HK-2 (cell line): ENCODE results near the gene IQGAP2.

Source experiments
- DNase-seq: peaks from one replicate; pipeline ENCODE4 v3.0.0-alpha.2; 2018; ENCODE audit not compliant: unreplicated experiment

IQGAP2 gene

DNA sequence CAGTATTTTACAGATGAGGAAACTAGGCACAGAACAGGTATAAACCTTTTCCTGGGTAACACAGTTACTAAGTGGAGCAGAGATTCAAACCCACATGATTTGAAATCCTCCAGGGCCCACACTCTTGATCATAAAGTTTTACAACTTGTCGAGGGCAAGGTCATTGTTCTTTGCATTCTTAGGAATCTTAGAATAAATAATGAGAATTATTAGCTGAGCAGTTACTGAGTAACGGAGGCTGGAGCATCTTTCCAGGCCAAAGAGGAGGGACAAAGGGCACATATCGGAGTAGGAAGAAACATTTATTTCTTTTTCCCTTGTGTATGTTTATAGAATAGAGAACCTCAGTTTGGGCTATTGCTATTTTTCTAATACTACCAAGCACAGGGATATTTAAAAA is 285.8 kb downstream of the IQGAP2 start:
- DNase-seq: no peak

DNA sequence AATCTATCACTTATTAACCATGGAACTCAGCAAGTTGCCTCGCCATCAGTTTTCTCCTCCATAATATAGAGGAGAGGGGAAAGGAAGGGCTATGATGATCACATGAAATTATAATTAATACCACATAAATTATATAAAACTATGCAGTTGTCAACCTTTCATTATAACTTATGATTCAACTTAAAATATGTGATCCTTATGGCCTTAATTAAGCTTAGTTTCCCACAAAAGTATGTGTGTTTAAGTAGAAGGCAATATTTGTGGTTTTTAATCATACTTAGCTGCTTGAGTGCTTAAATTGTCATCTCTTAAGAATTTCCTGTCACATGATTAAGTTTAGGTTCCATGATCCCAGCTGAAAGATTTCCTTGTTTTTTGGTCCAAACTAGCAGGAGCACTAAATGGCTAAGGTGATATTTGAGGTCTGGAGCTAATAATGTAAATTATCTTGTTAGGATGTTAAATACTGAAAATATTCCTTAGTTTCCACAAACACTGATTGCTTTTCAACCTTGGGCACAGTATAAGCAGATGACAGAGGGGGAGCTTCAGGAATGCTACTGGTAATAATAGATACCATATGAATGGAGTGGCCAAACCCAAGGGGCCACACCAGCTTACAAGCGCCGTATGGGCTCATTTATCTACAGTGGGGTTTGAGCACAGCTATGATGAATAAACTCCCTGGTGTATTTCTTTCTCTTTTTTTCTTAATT is 286.4 kb downstream of the IQGAP2 start:
- no peak for DNase-seq

DNA sequence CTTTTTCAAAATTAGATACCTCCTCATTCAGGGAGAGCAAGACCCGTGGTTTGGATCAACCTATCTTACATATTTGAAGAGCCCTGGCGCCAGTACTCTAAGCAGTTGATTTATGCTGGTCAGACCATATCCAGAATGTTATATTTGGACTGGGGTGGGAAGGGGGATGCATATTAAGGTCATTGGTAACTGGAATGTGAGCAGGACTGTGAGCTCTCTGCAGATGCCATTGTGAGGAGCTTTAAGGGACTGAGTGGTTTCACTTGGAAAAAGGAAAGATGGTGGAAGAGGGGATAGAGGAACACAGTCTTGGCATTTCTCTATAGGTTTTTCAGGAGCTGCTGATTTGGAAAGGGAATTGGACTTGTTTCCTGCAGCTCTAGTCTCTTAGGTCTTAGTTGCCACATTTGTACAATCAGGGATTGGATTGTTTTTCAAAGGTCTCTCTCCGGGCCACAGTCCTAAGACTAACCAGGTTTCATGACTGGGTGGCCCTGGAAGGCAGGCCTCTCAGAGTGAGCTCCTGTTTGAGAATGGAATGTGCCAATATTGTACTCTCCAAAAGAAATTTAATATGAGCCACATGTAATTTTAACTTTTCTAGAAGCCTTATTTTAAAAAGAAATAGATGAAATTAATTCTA is 287.1 kb downstream of the IQGAP2 start:
- peak; percentile 13 for DNase-seq

DNA sequence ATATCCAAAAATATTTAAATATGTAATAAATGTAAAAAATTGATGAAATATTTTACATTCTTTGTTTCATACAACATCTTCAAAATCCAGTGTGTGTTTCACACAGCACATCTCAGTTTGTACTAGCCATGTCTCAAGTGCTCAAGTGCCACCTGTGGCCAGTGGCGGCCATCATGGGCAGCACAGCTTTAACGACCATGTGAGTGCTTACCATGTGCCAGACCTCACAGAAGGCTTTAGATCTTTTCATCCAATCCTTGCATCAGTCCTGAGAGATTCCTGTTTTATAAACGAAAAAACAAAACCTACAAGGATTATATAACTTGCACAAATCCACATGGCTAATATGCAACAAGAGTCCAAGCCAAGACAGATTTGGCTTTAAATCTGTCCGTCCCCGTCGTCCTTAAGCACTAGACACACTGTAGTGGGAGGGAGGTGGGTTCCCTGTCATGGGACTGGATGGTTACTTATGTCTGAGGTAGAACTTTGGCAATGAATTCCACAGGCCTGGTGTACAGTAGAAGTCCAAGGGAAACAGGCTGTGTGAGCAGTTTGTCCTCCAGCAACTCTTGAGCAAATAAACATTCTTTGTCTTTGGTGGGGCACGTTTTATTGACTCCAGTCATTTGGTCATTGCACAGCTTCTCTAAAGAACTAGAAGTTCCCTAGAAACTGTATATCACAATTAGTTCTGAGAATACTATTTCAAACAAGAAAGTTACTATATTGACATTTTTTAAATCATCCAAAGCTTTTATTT is 287.8 kb downstream of the IQGAP2 start:
- no peak for DNase-seq

DNA sequence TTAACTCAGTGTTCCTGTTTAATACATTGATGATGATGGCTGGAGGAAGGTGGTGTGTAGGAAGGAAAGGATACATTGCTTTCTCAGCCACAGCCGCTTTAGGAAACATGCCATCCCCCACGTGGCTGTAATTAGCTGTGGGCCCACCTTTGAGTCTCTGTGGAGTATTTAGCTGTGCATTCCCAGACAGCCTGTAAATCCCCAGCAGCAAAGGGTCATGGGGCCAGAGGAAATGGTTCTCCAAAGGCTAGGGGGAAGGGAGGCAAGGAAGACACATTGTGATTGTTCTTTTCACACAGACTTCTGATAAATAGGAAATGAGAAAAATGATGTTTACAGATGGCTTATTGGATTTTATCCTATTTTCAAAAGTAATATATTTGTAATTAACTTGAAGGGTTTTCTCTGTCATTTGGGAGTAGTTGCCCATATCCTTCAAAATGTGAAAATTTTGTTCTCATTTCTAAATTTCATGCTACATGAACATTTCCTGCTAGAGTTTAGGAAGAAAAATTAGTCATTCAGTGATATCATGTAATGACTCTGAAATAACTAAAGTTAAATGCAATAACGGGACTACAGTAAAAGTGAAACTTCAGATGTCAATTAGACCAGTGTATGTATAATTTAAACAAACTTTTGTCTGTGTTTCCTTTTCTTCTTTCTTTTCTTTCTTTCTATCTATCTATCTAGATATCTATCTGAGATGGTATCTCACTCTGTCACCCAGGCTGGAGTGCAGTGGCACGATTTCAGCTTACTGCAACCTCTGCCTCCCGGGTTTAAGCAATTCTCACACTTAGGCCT is 288.6 kb downstream of the IQGAP2 start:
- DNase-seq: peak; percentile 13

DNA sequence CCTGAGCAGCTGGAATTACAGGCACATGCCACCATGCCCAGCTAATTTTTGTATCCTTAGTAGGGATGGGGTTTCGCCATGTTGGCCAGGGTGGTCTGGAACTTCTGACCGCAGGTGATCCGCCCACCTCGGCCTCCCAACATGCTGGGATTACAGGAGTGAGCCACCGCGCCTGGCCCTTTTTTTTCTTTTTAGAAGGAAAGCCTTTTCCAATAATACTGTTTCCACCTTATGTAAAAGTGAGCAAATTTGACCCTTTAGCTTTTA is 289.1 kb downstream of the IQGAP2 start:
- DNase-seq: no peak

DNA sequence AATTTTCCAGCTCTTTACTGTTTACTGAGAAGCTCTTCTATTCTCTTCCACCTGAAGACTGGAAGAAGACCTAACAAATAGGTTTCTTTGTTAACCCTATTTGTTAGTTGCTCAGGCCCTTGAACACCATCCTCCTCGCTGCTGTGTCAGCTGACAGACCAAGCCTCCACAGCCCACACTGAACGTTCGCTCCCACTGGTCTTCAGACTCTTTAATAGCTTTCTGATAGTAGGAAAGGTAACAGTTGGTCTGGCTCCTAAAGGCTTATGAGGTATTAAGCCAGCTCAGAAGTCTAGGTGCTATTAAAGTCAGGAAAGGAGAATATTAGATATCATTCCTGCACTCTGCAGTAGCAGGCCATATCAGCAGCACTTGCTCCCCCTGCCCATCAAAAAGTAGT is 289.6 kb downstream of the IQGAP2 start:
- no peak for DNase-seq

DNA sequence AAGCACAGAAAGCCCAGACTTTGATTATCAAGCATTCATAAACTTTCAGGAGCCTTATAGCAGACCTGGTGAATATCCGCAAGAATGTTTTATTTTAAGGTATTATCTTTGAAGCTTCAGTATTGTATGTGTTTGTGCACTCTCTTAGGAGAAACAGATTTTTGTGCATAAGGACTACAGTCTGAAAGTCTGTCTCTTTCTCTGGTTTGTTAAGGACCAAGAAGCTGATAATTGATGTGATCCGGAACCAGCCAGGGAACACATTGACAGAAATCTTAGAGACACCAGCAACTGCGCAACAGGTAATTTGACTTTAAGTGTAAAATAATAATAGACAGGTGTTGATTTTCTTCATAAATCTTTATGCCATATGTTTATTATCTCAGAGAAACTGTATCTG is 290.1 kb downstream of the IQGAP2 start:
- no peak for DNase-seq

DNA sequence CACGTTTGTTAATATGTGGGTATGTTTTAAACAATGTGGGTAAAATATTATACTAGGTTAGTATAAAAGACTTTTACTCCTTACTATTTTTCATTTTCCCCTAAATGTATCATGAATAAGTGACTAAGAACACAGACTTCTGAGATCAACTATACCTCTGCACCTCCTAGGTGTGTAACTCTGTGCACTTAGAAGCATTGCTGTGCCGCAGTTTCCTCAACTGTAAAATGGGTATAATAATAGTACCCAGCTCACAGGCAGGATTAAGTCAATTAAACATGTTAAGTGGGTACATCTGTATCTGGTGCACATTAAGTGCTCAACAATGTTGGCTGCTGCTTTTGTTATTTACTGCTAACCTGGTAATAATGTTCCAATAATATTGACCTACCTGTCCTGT is 291.2 kb downstream of the IQGAP2 start:
- no peak for DNase-seq

DNA sequence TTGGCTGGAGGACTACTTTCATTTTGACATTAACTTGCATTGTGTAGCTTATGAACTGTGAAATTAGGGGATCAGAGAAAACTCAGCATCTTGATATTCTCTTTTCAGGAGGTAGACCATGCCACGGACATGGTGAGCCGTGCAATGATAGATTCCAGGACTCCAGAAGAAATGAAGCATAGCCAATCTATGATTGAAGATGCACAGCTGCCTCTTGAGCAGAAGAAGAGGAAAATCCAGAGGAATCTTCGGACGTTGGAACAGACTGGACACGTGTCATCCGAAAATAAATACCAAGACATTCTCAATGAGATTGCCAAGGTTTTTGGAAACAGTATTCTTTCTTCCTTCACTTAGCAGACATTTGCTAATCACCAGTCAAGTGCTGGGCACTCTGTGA is 292.3 kb downstream of the IQGAP2 start:
- DNase-seq: no peak

DNA sequence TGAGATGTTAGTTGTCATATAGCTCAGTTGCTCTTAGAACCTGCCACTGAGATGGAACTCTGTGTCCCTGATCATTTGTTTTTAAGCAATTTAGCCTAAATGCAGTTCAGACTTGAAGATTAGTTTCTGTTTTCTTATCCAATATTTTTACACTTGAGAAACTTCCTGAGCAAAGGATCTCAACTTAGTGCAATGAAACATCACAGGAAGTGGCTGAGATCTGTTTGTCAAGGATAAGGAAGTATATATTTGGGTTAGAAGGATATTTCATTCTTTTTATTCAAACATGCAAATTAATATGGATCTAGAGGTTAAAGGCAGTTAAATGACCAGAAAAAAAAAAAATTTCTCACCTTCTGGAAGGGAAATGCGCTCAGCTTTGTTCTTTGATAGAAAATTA is 293.2 kb downstream of the IQGAP2 start:
- no peak for DNase-seq

DNA sequence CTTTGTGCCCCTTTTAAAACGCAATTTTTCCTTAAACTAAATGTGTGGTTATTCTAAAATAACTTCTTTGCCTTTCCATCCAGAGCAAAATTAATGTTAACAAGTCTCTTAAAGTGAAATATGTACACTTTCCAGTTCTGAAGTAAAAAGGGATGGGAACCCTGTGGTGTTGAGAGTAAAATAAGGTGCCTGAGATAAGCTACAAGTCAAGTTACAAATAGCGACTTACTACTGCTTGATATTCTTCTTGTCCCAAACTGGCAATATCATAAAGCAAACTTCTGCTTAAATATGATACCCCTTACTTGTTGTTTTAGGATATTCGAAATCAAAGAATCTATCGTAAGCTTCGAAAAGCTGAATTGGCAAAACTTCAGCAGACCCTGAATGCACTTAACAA is 294.6 kb downstream of the IQGAP2 start:
- no peak for DNase-seq

DNA sequence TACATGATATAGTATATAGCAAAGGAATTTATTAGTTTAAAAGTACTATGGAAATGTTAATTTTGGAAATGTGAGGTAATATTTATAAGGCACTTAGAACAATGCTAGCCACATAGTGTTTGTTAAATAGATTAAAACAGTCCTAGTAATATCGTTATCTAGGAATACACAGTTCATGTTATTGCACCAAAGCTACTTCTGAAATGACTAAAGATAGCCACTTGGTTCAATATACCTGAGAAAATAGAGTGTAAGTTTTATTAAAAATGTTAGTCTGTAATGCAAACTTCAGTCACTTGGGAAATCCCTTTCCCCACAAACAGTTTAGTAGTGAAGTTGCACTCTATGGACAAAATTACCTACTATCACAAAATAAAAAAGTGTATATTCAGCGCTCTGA is 297.5 kb downstream of the IQGAP2 start:
- no peak for DNase-seq

DNA sequence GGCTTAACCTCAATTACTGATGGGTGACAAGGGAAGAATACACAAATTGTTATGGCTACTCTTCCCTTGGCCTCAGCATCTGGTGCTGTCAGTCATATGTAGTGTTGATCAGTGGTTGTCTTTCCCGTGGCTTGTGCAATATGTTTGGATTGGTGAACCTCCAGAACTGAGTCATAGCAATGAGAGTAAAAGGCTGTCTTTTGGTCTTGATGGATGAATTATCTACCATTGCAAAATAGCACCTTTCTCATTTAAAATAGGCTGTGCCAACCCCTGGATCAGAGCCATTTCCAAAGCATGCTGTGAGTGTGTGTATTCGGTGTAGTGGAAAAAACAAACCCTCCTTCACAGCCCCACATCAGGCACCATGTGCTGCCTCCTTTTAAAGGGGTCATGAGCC is 298.2 kb downstream of the IQGAP2 start:
- DNase-seq: no peak

DNA sequence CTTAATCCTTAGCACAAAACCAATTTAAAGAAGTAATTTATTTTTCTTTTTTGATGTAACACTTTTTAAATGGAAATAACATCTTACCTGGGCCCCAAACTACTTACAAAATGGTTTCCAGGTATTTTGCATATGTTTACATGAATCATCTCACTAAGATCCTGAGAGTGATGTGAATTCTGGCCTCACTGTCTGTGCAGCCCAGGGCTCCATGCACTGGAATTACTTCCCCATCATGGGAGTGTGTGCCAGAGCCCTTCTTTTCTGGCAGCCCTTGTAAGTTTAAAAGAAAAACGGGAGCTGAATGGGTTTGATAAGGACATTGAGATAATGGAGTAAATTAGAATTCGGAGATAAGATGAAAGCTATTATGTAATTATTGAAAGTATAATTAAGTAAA is 300.6 kb downstream of the IQGAP2 start:
- DNase-seq: no peak

DNA sequence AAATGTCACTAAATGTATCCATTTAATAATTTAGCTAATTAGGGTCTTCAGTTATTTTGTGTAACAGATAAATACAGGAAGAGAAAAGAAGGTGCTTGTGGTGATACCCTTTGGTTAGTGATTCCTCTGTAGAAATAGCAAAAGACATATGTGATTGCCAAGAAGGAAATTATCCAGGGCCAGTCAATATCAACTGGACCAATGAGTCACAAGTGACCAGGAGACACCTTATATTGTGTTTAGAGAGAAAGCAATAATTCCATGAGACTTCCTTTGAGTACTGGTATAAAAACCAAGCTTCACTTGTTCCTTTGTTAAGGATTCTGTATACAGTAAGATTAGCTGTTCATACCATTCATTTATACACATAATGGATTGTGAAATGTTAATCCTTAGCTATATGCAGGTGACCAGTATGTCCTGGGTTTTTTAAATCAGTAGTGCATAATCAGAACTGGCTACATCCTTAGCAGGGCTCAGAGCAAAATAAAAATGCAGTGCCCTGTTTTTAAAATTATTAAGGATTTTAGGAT is 301.1 kb downstream of the IQGAP2 start:
- DNase-seq: no peak

DNA sequence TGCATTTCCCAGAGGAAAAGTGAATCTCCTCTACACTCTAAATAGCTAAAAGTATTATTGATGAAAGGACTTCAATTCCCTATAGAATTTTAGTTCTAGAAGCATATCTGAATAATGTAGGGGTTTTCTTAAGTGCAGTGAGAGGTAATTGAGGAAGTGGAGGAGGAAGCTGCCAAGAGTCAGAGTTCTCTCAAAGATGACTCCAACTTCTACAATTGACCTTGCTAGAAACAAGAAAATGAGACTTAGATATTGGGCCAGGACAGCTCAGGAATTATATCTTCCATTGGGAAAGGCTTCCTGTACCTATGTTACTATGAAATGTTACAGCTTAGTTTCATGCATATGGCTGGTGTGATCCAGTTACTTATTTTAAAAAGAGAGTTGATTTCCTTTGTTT is 302.5 kb downstream of the IQGAP2 start:
- no peak for DNase-seq

DNA sequence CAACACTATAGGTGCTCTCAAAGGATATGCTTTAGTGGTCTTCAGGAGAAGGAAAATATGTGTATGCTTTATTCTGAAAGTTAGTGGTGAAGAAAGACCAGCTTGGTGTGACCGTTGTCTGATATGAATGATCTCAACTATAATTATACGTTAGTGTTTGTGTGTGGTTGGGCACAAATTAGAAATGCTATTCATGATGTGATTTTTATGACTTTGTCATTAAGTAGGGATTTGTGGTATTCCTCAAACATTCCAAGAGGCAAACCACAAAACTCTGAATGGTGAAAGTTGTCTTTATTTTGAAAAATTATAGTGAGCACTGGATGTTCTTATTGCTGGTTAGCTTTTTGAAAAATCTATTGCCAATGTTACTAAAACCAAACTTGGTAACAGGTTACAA is 306.7 kb downstream of the IQGAP2 start:
- no peak for DNase-seq

DNA sequence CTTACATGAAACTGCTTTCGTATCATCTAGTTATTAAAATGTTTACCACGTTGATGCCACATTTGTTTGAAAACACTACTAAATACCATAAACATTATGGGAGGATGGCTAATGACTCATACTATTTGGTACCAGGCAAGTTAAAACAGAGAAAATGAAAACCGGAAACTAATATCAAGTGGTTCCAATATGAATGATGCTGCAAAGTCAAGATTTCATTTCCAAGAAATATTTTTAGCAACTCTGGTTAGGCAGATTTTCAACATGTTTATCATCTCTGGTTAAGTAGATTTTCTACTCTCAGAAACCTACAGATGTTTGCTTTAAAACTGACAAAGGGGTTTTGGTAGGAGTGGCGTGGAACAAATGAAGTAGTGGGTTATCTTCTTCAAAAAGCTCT is 307.9 kb downstream of the IQGAP2 start:
- DNase-seq: no peak

DNA sequence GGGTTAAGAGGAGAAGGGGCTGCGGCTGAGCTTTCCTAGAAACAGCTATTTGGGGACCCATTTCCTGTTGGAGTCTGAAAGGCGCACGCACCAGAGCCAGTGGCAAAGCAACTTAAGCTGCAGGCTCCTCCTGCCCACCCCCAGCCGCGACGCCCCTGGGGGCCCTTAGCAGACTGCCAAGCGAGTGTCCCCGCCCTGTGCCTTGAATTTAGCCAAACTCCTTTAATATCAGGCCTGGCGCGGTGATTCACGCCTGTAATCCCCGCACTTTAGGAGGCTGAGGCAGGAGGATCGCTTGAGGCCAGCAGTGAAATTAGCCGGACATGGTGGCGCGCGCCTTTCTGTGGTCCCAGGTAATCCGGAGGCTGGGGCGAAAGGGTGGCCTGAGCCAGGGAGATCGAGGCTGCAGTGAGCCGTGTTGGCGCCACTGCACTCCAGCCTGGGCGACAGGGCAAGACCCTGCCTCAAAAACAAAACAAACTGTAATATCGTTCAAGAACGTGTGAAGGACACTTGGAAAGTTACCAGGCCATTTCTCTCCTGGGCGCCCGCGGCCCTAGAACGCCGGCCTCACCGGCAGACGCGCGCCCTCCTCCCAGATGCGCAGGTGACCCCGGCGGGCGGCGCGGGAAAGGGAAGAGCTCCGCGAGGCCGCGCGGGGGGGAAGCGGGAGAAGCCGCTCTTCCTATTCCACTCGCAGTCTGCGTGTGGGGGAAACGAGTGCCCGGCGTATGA is 311.8 kb downstream of the IQGAP2 start:
- no peak for DNase-seq

DNA sequence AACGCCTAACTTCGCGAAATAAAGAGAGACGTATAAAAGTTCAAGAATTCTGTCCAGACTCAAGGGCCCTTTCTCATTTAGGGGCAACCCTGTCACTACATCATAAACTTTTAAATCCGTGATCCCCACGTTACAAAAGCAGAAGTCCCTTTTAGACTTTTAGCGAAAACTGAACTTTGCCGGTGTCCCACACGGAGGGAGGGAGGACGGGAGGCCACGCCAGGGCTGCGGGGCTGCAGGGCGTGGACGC is 312.3 kb downstream of the IQGAP2 start:
- no peak for DNase-seq
